Sigmoid colon (tissue), 7 donors: ENCODE results near the gene FSTL1. TPM values are rescaled to one million over a fixed set of nuclear protein-coding genes. Genes with fewer than 3 reads are reported as not detected.

Experiments used
- DNase-seq: peaks from one replicate; pipeline ENCODE4 v3.0.0-alpha.2; 2019
- H3K27ac ChIP-seq, 4 donors: fragments of 200-600 bp; sonication (generic); one replicate each; pipeline ENCODE4 v1.5.1; 2016 to 2019; ENCODE audit warnings: mild to moderate bottlenecking in 1 of 4
- H3K27me3 ChIP-seq, 3 donors: fragments of 200-600 bp; sonication (generic); one replicate each; pipeline ENCODE4 v1.5.1; 2019; ENCODE audit warnings: mild to moderate bottlenecking in 1 of 3
- H3K36me3 ChIP-seq, 4 donors: fragments of 200-600 bp; sonication (generic); one replicate each; pipeline ENCODE4 v1.5.1; 2016 to 2019
- H3K4me1 ChIP-seq, 4 donors: fragments of 200-600 bp; sonication (generic); one replicate each; pipeline ENCODE4 v1.5.1; 2017 to 2019
- H3K4me3 ChIP-seq, 4 donors: fragments of 200-600 bp; sonication (generic); one replicate each; pipeline ENCODE4 v1.5.1; 2017 to 2019; ENCODE audit warnings: mild to moderate bottlenecking in 2 of 4, moderate library complexity in 1 of 4
- H3K9me3 ChIP-seq, 4 donors: fragments of 200-600 bp in 3 of 4; sonication (generic) in 3 of 4; one replicate each; pipeline versions ENCODE4 v1.5.1 to v1.6.1; 2013 to 2019
- EP300 ChIP-seq, 4 donors: sonication (generic); formaldehyde crosslinking; IDR thresholded peaks; one replicate each; pipeline ENCODE4 v1.6.1; 2017; ENCODE audit warnings: antibody characterized with exemption in 4 of 4
- POLR2A ChIP-seq, 2 donors: fragments of 450-650 bp; IDR thresholded peaks; one replicate each; pipeline ENCODE4 v1.6.1; 2016; ENCODE audit warnings: antibody characterized with exemption in 2 of 2, mild to moderate bottlenecking in 2 of 2, moderate library complexity in 2 of 2
- POLR2AphosphoS5 ChIP-seq, 4 donors: sonication (generic); formaldehyde crosslinking; IDR thresholded peaks; one replicate each; pipeline ENCODE4 v1.6.1; 2017; ENCODE audit warnings: antibody characterized with exemption in 4 of 4
- WGBS, 2 donors: extraction: QIAGEN DNeasy Blood & Tissue Kit; methylation state at CpG; one replicate each; pipeline ENCODE4 v1.1.7; 2013; 5-methylcytosine and 5-hydroxymethylcytosine counted together
- intact Hi-C: fragments of 100-400 bp; cut with DNase I; formaldehyde crosslinking; loops from one replicate; pipeline ENCODE4 v1.15.1; 2023
- polyA plus RNA-seq, 3 donors: library from polyadenylated mRNA; stranded (reverse); fragments of 200-250 nt; gene quantifications; one replicate each; pipeline ENCODE4 v1.2.3, GENCODE V29; 2013
- total RNA-seq, 4 donors: library from RNA; depleted of rRNA; stranded (reverse); fragments of >200 nt; gene quantifications; one replicate each; pipeline ENCODE4 v1.1.0, GENCODE V29; 2016
- TF ChIP-seq, protein P1 (sequence below), 4 experiments: fragments of 450-650 bp in 3 of 4; fragments of 200-600 bp in 1 of 4; IDR thresholded peaks; one replicate each; pipeline ENCODE4 v1.5.1; 2016 to 2019; ENCODE audit warnings: antibody characterized with exemption in 4 of 4, mild to moderate bottlenecking in 3 of 4, moderate library complexity in 2 of 4
- donor health status: healthy with polysubstance abuse.
- donor health status: Bipolar disorder and iron deficiency.
- donor health status: healthy.

FSTL1 gene
- total and polyA plus RNA-seq, 7 donors: 8.1 to 653 (median 266) TPM

DNA sequence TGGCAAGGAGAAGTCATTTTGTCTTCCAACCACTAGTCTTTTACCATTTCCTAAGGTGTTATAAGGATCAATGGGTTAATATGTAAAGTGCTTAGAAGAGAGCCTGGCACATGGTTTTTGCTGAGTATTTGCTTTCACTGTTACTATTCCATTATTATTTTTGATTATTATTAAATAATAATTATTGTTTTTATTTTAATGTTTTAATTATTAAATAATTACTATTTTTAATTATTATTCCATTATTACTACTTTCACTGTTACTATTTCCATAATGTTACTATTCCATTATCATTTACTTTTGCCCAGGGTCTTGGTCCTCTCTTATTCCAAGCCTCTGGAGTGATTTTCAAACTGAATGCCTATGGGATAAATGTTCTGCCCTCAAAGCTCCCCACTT lies 48.5 kb downstream of the FSTL1 start:
- no peak for DNase-seq
- no peak for TF ChIP-seq EP300 (IDR thresholded peaks at IDR 0.05)
- no peak for TF ChIP-seq POLR2AphosphoS5 (IDR thresholded peaks at IDR 0.05)
- no peak for TF ChIP-seq POLR2A (IDR thresholded peaks at IDR 0.05)
- TF ChIP-seq, protein P1, sequence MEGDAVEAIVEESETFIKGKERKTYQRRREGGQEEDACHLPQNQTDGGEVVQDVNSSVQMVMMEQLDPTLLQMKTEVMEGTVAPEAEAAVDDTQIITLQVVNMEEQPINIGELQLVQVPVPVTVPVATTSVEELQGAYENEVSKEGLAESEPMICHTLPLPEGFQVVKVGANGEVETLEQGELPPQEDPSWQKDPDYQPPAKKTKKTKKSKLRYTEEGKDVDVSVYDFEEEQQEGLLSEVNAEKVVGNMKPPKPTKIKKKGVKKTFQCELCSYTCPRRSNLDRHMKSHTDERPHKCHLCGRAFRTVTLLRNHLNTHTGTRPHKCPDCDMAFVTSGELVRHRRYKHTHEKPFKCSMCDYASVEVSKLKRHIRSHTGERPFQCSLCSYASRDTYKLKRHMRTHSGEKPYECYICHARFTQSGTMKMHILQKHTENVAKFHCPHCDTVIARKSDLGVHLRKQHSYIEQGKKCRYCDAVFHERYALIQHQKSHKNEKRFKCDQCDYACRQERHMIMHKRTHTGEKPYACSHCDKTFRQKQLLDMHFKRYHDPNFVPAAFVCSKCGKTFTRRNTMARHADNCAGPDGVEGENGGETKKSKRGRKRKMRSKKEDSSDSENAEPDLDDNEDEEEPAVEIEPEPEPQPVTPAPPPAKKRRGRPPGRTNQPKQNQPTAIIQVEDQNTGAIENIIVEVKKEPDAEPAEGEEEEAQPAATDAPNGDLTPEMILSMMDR (IDR thresholded peaks at IDR 0.05): no peak
- H3K4me1 ChIP-seq: no peaks in the 10 kb centered on the region
- H3K4me3 ChIP-seq: no peak overlapping the region
- peaks cover 84 to 100% (median 90%) of the 10 kb centered on the region in 4 donors for H3K36me3 ChIP-seq
- no peaks in the 10 kb centered on the region for H3K27me3 ChIP-seq
- H3K9me3 ChIP-seq: no peaks in the 10 kb centered on the region
- intact Hi-C loops: loop anchor here (5.0 kb wide), 1 partner anchor 160 kb away; no protein-coding TSS in a partner anchor
- H3K27ac ChIP-seq: no peak overlapping the region

DNA sequence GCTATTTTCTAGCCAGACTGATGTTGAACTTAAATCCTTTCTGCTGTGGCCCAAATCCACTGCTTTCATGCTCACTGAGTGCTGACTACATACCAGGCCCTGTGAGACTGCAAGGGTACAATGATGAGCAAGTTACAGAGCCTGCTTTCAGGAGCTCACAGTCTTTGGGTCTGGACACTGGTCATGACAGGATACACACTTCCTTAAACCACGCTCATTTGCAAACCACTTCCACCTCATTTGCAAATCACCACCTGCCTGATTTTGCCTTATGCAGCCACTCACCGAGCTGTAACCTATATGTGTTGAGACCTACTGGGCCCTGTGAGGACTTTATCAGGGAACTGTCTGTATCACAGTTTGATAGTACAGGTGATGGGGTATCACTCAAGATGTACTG lies 51.4 kb downstream of the FSTL1 start:
- Histone ChIP-seq H3K27me3 (no peaks in the 10 kb centered on the region), H3K4me1 (peaks cover 0 to 15% (median 3%) of the 10 kb centered on the region in 4 donors), H3K27ac (no peak overlapping the region), H3K4me3 (no peak overlapping the region), H3K9me3 (no peaks in the 10 kb centered on the region), H3K36me3 (peaks cover 75 to 100% (median 81%) of the 10 kb centered on the region in 4 donors)
- WGBS, 2 donors: 68 to 87% methylated on average over 2 of the region's 2 CpGs
- no peak for DNase-seq
- TF ChIP-seq POLR2AphosphoS5 (IDR thresholded peaks at IDR 0.05) (no peak), EP300 (IDR thresholded peaks at IDR 0.05) (no peak), POLR2A (IDR thresholded peaks at IDR 0.05) (no peak)
- TF ChIP-seq, protein P1 (IDR thresholded peaks at IDR 0.05): no peak
- intact Hi-C loops: loop anchor here (5.0 kb wide), 1 partner anchor 52 kb away; the partner anchor contains the start of gene LRRC58

DNA sequence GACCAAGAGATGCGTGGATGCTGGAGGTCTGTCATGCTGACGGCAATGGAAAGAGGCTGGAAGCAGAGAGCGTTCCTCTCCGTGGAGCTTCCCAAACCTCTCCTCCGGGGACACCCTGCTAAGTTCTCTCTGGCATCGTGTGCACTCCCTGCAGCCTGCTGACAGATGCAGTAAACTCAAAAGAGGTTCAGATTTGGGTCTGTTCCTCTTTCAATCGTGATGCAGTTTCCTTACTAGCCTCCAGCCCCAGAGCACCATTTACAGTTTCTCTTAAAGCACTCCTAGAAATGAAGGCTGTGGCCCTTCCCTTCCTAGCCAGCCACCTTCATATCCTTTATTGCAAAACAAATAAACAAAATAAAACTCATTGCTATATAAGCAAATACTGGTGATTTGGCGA lies 54.3 kb downstream of the FSTL1 start:
- no peak overlapping the region for H3K4me3 ChIP-seq
- H3K4me1 ChIP-seq: peaks cover 0 to 28% (median 3%) of the 10 kb centered on the region in 4 donors
- H3K9me3 ChIP-seq: no peaks in the 10 kb centered on the region
- intact Hi-C loops: loop anchor here (5.0 kb wide), 1 partner anchor 49 kb away; the partner anchor contains the start of gene LRRC58
- 82 to 86% methylated on average over 8 of the region's 8 CpGs for WGBS, 2 donors
- no peak for DNase-seq
- no peaks in the 10 kb centered on the region for H3K27me3 ChIP-seq
- peaks cover 50 to 81% (median 64%) of the 10 kb centered on the region in 4 donors for H3K36me3 ChIP-seq
- H3K27ac ChIP-seq: no peak overlapping the region
- TF ChIP-seq POLR2AphosphoS5 (IDR thresholded peaks at IDR 0.05) (no peak), POLR2A (IDR thresholded peaks at IDR 0.05) (no peak), EP300 (IDR thresholded peaks at IDR 0.05) (no peak)
- TF ChIP-seq, protein P1 (IDR thresholded peaks at IDR 0.05): no peak

- no peak for DNase-seq
- TF ChIP-seq, protein P1 (IDR thresholded peaks at IDR 0.05): no peak
- no peak for TF ChIP-seq POLR2A (IDR thresholded peaks at IDR 0.05)
- peak in 2 of 4 donors; percentile 63 to 72 for TF ChIP-seq POLR2AphosphoS5 (IDR thresholded peaks at IDR 0.05)
- peaks cover 29 to 60% (median 43%) of the 10 kb centered on the region in 4 donors for H3K36me3 ChIP-seq
- peaks cover 0 to 28% (median 3%) of the 10 kb centered on the region in 4 donors for H3K4me1 ChIP-seq
- peak overlapping the region in 2 of 4 donors; percentile 18 to 37 for H3K27ac ChIP-seq
- no peaks in the 10 kb centered on the region for H3K27me3 ChIP-seq
- H3K4me3 ChIP-seq: no peak overlapping the region
- no peaks in the 10 kb centered on the region for H3K9me3 ChIP-seq
- WGBS, 2 donors: 72 to 85% methylated on average over 2 of the region's 2 CpGs
- intact Hi-C loops: no loop called here
These were observed 56.4 kb downstream of the FSTL1 start for GRCh38 chr3:120394347-120394746.

DNA sequence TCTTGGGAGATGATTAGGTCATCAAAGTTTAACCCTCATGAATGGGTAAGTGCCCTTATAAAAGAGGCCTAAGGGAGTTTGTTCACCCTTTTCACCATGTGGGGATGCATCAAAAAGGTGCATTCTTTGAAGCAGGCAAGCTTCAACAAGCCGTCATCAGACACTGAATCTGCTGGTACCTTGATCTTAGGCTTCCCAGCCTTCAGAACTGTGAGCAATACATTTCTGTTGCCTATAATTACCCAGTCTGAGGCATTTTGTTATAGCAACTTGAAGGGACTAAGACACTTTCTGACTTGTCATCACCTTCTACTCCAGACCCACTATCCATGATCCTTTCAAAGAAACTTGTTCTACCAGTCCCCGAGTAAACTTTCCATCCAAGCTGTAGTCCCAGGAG lies 57.0 kb downstream of the FSTL1 start:
- Histone ChIP-seq H3K4me1 (peaks cover 0 to 28% (median 3%) of the 10 kb centered on the region in 4 donors), H3K4me3 (no peak overlapping the region), H3K27me3 (no peaks in the 10 kb centered on the region), H3K27ac (peak overlapping the region in 2 of 4 donors; percentile 18 to 37), H3K9me3 (no peaks in the 10 kb centered on the region), H3K36me3 (peaks cover 23 to 54% (median 38%) of the 10 kb centered on the region in 4 donors)
- WGBS, 2 donors: 86 to 89% methylated on average over 2 of the region's 2 CpGs
- intact Hi-C loops: no loop called here
- TF ChIP-seq POLR2A (IDR thresholded peaks at IDR 0.05): no peak
- no peak for TF ChIP-seq POLR2AphosphoS5 (IDR thresholded peaks at IDR 0.05)
- TF ChIP-seq, protein P1 (IDR thresholded peaks at IDR 0.05): no peak
- TF ChIP-seq EP300 (IDR thresholded peaks at IDR 0.05): no peak
- no peak for DNase-seq
